Skin epidermis (tissue), 12 donors: ENCODE results near the gene NFILZ.

ENCODE experiments used
- H3K27ac ChIP-seq, 21 experiments: fragments of 200-600 bp; sonication (generic) in 11 of 21; one replicate each; pipeline ENCODE4 v1.5.0; 2020; ENCODE audit warnings: mild to moderate bottlenecking in 3 of 21, inconsistent platforms in 2 of 21, moderate library complexity in 2 of 21
- H3K4me3 ChIP-seq, 7 experiments: fragments of 200-600 bp; sonication (generic) in 2 of 7; one replicate each; pipeline ENCODE4 v1.5.0; 2020; ENCODE audit warnings: inconsistent platforms in 2 of 7, mild to moderate bottlenecking in 2 of 7, moderate library complexity in 1 of 7

The NFILZ gene

DNA sequence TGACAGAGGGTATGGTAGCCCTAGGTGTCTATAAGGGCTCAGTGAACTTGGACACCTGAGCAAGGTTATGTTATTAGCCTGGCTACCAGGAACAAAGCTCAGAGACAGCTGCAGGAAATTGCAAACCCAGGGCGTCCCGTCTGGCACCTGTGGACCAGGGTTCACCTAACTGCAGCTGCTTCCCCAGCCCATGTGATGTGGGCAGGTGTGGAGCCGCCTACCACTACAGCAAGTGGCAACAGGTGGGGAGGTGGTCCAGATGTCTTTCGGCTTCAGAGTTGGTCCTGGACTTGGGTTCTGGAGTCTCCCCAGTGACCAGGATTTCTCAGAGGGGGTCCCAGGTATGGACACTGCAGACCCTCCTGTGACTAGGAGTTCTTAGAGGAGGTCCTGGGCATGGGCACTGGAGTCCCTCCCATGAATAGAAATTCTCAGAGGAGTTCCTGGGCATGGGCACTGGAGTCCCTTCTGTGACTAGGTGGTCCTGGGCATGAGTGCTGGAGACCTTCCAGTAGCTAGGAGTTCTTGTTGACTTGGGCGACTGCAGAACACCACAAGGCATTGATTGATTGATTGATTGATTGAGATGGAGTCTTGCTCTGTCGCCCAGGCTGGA is 43.0 kb downstream of the NFILZ start:
- no peak overlapping the region for H3K27ac ChIP-seq
- no peak overlapping the region for H3K4me3 ChIP-seq

DNA sequence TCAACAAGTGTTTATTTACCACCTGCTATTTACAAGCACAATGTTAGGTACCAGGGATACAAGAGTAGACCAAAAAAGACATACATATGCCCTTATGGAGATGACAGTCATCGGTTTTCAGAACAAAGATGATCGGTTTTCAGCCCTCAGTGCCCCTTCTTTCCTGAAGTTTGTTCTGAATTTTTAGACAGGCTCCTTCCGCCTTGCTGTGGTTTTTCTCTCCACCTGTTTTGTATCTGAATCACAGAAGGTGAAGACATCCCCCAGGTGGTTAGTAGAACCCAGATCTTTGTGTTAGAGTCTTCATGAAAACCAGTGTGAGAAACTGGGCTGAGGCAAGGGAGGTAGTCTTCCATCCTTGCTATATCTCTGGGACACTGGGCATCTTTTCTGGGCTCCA is 44.6 kb downstream of the NFILZ start:
- H3K27ac ChIP-seq: no peak overlapping the region
- H3K4me3 ChIP-seq: no peak overlapping the region

DNA sequence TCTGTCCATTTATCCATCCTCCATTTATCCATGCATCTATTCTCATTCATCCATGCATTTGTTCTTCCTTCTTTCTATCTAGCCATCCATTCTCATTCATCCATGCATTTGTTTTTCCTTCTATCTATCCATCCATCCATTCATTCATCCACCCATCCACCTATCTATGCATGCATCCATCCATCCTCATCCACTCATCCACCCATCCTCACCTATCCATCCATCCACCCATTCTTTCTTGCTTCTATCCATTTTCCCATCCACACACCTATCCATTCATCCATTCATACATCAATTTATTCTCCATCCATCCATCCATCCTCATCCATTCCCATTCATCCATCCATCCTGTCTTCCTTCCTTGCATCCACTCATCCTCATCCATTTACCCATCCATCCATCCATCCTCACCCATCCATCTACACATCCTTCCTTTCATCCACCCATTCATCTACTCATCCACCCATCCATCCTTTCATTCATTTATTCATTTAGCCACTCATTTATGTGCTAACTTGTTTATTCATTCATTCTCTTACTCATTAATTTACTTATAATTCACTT is 47.9 kb downstream of the NFILZ start:
- Histone ChIP-seq H3K4me3 (no peak overlapping the region), H3K27ac (no peak overlapping the region)
